ENCODE measurements around the gene NISCH.

DNA sequence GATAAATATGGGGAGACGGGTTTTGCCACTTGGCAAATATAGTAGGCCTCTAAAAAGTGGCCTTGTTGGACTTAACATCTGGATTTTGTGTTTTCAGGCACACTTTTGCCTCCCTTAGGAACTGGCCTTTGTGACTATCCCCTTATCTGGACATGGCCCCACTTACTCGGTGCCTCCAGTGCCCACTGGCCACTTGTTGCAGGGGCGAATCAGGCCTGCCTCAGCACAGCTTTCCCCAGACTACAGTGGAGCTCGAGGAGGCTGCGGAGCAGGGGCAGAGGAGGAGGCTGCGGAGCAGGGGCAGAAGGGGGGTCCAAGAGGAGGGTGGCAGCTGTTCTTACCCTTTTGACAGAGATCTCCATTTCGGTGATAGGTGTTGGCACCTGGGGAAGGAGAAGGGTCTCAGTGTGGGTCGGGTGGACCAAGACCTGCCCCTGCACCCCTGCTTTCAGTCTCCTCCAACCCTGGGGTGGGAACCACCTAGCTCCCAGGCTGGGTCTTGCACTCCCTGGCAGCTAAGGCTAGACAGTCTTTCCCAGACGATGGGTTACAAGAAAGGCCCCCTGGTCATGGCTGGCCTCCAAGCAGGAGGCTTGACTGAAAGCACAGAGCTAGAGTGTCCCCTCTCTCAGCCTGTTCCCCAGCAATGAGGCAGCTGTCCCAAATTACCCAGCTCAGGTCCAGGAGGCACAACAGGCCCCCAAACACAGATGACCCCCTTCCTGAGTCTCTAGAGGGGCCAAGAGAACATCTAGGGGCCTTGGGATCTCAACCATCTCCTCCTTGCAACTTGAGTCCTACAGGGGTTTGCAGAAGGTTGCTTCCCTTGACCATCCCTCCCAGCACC, 16.6 kb upstream of the NISCH start:
- TF ChIP-seq, protein P1, sequence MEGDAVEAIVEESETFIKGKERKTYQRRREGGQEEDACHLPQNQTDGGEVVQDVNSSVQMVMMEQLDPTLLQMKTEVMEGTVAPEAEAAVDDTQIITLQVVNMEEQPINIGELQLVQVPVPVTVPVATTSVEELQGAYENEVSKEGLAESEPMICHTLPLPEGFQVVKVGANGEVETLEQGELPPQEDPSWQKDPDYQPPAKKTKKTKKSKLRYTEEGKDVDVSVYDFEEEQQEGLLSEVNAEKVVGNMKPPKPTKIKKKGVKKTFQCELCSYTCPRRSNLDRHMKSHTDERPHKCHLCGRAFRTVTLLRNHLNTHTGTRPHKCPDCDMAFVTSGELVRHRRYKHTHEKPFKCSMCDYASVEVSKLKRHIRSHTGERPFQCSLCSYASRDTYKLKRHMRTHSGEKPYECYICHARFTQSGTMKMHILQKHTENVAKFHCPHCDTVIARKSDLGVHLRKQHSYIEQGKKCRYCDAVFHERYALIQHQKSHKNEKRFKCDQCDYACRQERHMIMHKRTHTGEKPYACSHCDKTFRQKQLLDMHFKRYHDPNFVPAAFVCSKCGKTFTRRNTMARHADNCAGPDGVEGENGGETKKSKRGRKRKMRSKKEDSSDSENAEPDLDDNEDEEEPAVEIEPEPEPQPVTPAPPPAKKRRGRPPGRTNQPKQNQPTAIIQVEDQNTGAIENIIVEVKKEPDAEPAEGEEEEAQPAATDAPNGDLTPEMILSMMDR (IDR thresholded peaks at IDR 0.05) = no peak
- TF ChIP-seq POLR2A (IDR thresholded peaks at IDR 0.05) = no peak

All from testis (tissue), 2 donors.